ENCODE data around the gene HMSD.

Gene HMSD

GRCh38 chr18:63960891-63961290, 11.8 kb downstream of the HMSD start:
- no peak for FAIRE-seq

GRCh38 chr18:63961435-63961980, 12.4 kb downstream of the HMSD start:
- FAIRE-seq: no peak

GRCh38 chr18:63962137-63962536, 13.0 kb downstream of the HMSD start:
- FAIRE-seq: no peak

GRCh38 chr18:63963615-63964256, 14.6 kb downstream of the HMSD start:
- no peak for FAIRE-seq

- FAIRE-seq: no peak
These were observed 15.8 kb downstream of the HMSD start for GRCh38 chr18:63964908-63965307.

GRCh38 chr18:63965716-63966330, 16.7 kb downstream of the HMSD start:
- no peak for FAIRE-seq

GRCh38 chr18:63969942-63970808, 21.1 kb downstream of the HMSD start, which contains the start of gene SERPINB8:
TSS of gene SERPINB8 (plus strand) at chr18:63970081. CDS start at chr18:63978309, 8,228 bp downstream.
- no peak for FAIRE-seq

GRCh38 chr18:63970809-63971205, 21.7 kb downstream of the HMSD start:
- no peak for FAIRE-seq

GRCh38 chr18:63971320-63972001, 22.4 kb downstream of the HMSD start:
- FAIRE-seq: no peak

- no peak for FAIRE-seq
These were observed 22.9 kb downstream of the HMSD start for GRCh38 chr18:63972002-63972376.

GRCh38 chr18:63974991-63975390, 25.9 kb downstream of the HMSD start:
- FAIRE-seq: no peak

GRCh38 chr18:63975628-63976027, 26.5 kb downstream of the HMSD start:
- no peak for FAIRE-seq

GRCh38 chr18:63977040-63977439, 27.9 kb downstream of the HMSD start:
- no peak for FAIRE-seq

GRCh38 chr18:63979409-63979920, 30.4 kb downstream of the HMSD start:
- FAIRE-seq: no peak

GRCh38 chr18:63980027-63980426, 30.9 kb downstream of the HMSD start:
- no peak for FAIRE-seq

GRCh38 chr18:63980896-63981460, 31.9 kb downstream of the HMSD start:
- FAIRE-seq: no peak

GRCh38 chr18:63981719-63982118, 32.6 kb downstream of the HMSD start:
- no peak for FAIRE-seq

- FAIRE-seq: no peak
These were observed 33.3 kb downstream of the HMSD start for GRCh38 chr18:63982361-63982760.

GRCh38 chr18:63986885-63987284, 37.8 kb downstream of the HMSD start:
- no peak for FAIRE-seq

GRCh38 chr18:63987743-63988142, 38.6 kb downstream of the HMSD start:
- FAIRE-seq: no peak

GRCh38 chr18:63992751-63993150, 43.6 kb downstream of the HMSD start:
- no peak for FAIRE-seq

GRCh38 chr18:63994783-63995399, 45.8 kb downstream of the HMSD start:
- no peak for FAIRE-seq
